LNCaP clone FGC (cell line): ENCODE measurements around the gene C1QTNF2.

Source experiments
- DNase-seq: peaks from one replicate; pipeline ENCODE4 v3.0.0-alpha.2; 2011; ENCODE audit warnings: low read depth
- H3K4me3 ChIP-seq: 2 replicates; pipeline ENCODE4 v1.5.1; 2011; ENCODE audit warnings: mild to moderate bottlenecking, low read depth, low read length, control low read depth
- TF ChIP-seq, protein P1 (sequence below): IDR thresholded peaks from 2 replicates; pipeline ENCODE4 v1.5.1; 2012; ENCODE audit warnings: mild to moderate bottlenecking; ENCODE audit not compliant: control insufficient read depth, insufficient read depth; ENCODE audit errors: extremely low read depth

The C1QTNF2 gene

DNA sequence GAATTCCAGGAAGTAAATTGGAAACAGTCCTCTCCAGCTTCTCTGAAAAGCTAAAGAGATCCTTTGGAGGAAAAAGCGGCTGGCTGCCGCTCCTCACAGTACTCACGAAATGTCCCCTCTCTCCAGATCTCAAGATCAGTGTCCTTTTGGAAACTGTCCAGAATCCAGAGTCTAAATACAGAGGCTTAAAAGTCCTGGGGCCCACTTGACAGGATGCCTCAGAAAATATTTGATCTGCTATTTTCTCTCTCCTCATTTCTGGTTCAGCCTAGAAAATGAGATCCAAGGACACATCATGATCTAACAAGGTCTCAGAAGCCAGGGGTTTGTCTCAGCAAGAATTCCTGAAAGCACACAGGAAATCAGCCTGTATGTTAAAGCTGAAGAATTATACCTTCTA lies 7.2 kb downstream of the C1QTNF2 start:
- H3K4me3 ChIP-seq = no peak overlapping the region
- no peak for DNase-seq
- TF ChIP-seq, protein P1, sequence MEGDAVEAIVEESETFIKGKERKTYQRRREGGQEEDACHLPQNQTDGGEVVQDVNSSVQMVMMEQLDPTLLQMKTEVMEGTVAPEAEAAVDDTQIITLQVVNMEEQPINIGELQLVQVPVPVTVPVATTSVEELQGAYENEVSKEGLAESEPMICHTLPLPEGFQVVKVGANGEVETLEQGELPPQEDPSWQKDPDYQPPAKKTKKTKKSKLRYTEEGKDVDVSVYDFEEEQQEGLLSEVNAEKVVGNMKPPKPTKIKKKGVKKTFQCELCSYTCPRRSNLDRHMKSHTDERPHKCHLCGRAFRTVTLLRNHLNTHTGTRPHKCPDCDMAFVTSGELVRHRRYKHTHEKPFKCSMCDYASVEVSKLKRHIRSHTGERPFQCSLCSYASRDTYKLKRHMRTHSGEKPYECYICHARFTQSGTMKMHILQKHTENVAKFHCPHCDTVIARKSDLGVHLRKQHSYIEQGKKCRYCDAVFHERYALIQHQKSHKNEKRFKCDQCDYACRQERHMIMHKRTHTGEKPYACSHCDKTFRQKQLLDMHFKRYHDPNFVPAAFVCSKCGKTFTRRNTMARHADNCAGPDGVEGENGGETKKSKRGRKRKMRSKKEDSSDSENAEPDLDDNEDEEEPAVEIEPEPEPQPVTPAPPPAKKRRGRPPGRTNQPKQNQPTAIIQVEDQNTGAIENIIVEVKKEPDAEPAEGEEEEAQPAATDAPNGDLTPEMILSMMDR = no peak

DNA sequence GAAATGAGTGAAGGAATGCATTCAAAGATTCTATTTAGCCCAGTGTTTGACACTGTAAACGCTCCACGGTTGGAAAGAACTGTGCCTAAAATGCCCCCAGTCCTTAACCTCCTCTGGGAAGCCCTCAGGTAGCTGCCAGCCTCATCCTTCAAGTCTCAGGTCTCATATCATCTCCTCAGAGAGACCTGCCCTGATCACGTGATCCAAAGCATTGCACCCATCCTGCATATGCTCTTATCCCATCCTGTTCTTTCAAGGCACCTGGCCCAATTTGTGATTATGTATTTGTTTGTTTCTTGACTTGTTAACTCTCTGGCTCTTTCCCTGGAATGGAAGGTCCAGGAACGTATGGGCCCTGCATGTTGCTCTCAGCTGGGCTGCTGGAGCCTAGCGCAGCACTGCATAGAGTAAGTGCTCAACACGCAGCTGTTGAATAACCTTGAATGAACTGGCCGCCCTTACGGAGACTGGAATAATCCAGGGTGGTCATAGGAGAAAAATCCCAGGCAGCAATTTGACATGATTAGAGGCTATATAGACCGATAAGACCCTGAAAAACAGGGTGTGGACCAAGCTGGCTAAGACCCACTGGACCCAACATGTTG lies 8.7 kb downstream of the C1QTNF2 start:
- DNase-seq = no peak
- H3K4me3 ChIP-seq = no peak overlapping the region
- TF ChIP-seq, protein P1 = no peak

DNA sequence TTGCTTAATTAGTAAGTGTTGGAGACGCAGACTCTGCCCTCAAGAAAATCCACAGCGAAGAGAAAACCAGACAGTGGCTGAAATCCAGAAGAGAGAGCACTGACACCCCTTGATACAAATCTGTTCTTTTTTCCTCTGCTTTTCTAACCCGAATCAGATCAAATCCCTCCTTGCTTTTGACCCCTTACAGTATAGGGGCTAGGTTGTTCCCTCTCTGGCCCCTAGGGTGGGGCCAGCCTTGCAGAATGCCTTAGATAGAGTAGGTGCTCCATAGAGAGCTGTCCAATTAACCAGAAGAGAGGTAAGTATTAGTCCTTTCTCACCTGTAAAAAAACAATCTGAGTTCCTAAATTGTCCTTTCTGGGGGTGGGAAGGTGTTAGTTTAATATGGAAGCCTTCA lies 10.1 kb downstream of the C1QTNF2 start:
- TF ChIP-seq, protein P1 = no peak
- H3K4me3 ChIP-seq = no peak overlapping the region
- DNase-seq = no peak

DNA sequence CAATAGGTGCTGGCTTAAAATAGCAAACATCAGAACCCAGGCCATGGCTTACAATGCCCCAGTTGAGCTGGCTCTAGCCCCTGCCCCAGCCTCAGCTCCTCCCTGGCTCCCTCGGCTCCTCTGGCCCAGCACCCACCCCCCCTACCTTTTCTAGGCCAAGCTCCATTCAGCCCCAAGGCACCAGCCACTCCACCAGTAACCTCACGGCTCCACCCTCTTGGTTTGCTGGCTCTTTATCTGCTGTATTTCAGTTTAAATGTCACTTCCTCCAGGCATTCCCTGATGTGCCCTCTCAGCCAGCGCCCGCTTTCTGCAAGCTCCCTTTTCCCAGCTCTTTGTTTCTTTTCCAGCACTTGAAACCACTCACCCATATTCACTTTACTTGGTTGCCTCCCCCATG lies 10.6 kb downstream of the C1QTNF2 start:
- no peak overlapping the region for H3K4me3 ChIP-seq
- no peak for DNase-seq
- TF ChIP-seq, protein P1 = no peak

DNA sequence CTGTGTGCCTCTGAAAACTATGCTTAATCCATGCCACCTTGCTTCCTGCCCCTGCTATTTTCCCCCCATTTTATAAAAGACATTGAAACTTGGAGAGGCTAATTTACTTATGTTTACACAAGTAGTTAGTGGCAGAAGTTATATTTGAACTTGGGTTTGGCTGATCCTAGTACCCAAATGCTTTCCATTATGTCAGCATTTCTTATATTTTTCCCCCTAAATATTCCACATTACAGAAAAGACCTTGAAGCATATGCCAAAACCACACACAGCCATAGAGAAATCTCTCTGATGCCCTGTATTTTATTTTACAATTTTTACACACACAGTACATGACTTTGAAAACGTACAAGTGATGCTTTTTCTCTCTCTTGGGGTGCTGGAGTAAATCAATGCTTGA lies 11.2 kb downstream of the C1QTNF2 start:
- DNase-seq = no peak
- TF ChIP-seq, protein P1 = no peak
- H3K4me3 ChIP-seq = no peak overlapping the region

DNA sequence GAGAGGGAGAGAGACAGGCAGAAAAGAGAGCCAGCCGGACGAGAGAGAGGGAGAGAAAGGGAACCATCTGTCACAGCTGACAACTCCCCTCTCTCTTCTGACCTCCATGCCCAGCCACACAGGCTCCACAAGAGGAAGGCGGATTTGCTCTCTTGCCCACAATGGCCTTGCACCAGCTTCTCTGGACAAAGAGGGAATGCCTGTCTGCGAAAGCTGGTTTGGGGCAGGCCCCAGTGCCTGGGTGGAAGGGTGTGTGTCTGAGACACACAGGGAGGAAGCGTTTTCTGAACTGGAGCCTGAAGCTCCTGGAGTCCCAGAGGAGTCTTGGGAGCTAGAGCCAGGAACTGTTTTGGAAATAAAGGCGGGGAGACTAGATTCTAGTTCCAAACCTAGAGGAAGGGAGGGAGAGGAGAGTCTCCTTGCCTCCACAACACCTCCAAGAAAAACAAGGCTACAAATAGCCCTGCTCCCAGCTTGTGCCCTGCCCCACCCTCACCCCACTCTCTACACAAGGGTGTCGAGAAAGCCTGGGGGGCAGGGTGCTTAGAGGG lies 12.5 kb downstream of the C1QTNF2 start:
- H3K4me3 ChIP-seq = no peak overlapping the region
- TF ChIP-seq, protein P1 = no peak
- no peak for DNase-seq

DNA sequence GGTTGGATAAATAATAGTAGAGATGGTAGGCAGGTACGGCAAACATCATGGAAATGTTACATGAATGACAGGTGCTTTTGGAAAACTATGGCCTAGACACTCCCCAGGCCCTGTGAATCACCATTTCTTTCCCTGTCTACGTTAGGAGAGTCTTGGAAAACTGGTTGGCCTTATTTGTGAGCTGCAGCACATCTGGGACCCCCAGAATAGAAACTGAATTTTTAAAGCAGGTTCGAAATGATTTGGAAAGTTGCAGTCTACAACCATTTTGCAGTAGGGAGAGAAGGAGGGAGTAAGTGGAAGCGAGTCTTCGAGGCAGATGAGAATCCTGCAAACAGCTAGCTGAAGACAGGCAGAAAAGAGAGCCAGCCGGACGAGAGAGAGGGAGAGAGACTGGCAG lies 13.0 kb downstream of the C1QTNF2 start:
- TF ChIP-seq, protein P1 = no peak
- H3K4me3 ChIP-seq = no peak overlapping the region
- DNase-seq = no peak
